H1 (cell line): ENCODE results near the gene TP53RK. TPM values are rescaled to one million over a fixed set of nuclear protein-coding genes. Genes with fewer than 3 reads are reported as not detected.

Source experiments
- CTCF ChIA-PET: fragments of 300-600 bp; sonication (Branson Sonifier 250); formaldehyde crosslinking; loops from one replicate; lab custom pipeline; 2021; ENCODE audit not compliant: partially characterized antibody; lab: Charles Lee
- POLR2A ChIA-PET: fragments of 300-600 bp; sonication (Branson Sonifier 250); formaldehyde crosslinking; loops from one replicate; lab custom pipeline; 2021; ENCODE audit warnings: inconsistent platforms; ENCODE audit not compliant: partially characterized antibody; lab: Charles Lee
- DNase-seq, 2 experiments: peaks; one replicate each; pipeline versions ENCODE4 v3.0.0 to v3.0.0-alpha.2; 2010 to 2022; ENCODE audit warnings: low spot score in 2 of 2, low read depth in 1 of 2, mixed read lengths in 1 of 2
- FAIRE-seq: peaks from 2 replicates; lab custom pipeline; 2011; peaks lifted over from hg19 to GRCh38; lab: Jason Lieb, UNC
- H2AFZ ChIP-seq: 2 replicates; pipeline ENCODE4 v1.8.1; 2012; ENCODE audit warnings: low read length, inconsistent platforms
- H2AK5ac ChIP-seq: 2 replicates; pipeline ENCODE4 v1.6.1; 2013; ENCODE audit warnings: low read depth, low read length
- H2BK120ac ChIP-seq: replicated peaks from 2 replicates; pipeline ENCODE3; 2013; ENCODE audit warnings: low read depth, low read length, inconsistent platforms
- H2BK12ac ChIP-seq: 2 replicates; pipeline ENCODE4 v1.6.1; 2013; ENCODE audit warnings: low read depth, low read length
- H2BK15ac ChIP-seq: 2 replicates; pipeline ENCODE4 v1.6.1; 2013; ENCODE audit warnings: low read length
- H2BK20ac ChIP-seq: 2 replicates; pipeline ENCODE4 v1.6.1; 2013; ENCODE audit warnings: low read length
- H2BK5ac ChIP-seq: 2 replicates; pipeline ENCODE4 v1.6.1; 2013; ENCODE audit warnings: low read depth, low read length
- H3K14ac ChIP-seq: 2 replicates; pipeline ENCODE4 v1.6.1; 2013; ENCODE audit warnings: inconsistent platforms; ENCODE audit not compliant: insufficient read length
- H3K18ac ChIP-seq: 2 replicates; pipeline ENCODE4 v1.6.1; 2013; ENCODE audit warnings: low read length; ENCODE audit errors: extremely low read depth
- H3K23ac ChIP-seq: 2 replicates; pipeline ENCODE4 v1.6.1; 2013; ENCODE audit warnings: inconsistent platforms; ENCODE audit not compliant: insufficient read length
- H3K23me2 ChIP-seq: 2 replicates; pipeline ENCODE4 v1.6.1; 2013; ENCODE audit warnings: low read depth, low read length
- H3K27ac ChIP-seq: 2 replicates; pipeline ENCODE4 v1.6.1; 2011; ENCODE audit warnings: low read depth, low read length, inconsistent platforms
- H3K27me3 ChIP-seq, 4 experiments: replicated peaks in 1 of 4; 1 replicate in 1 of 4; 2 replicates in 3 of 4; pipeline versions ENCODE4 v1.6.1 to v1.8.1; 2011 to 2013; ENCODE audit warnings: low read length in 3 of 4, mild to moderate bottlenecking in 3 of 4, inconsistent platforms in 2 of 4, mixed read lengths in 2 of 4, moderate library complexity in 1 of 4; ENCODE audit not compliant: control insufficient read depth in 3 of 4, insufficient read depth in 3 of 4; ENCODE audit errors: extremely low read depth in 1 of 4
- H3K36me3 ChIP-seq, 4 experiments: 2 replicates each; pipeline versions ENCODE4 v1.6.1 to v1.8.1; 2011 to 2013; ENCODE audit warnings: mild to moderate bottlenecking in 4 of 4, low read length in 3 of 4, moderate library complexity in 2 of 4, control low read depth in 1 of 4, inconsistent platforms in 1 of 4; ENCODE audit not compliant: insufficient read depth in 4 of 4, control insufficient read depth in 2 of 4
- H3K4ac ChIP-seq: replicated peaks from 2 replicates; pipeline ENCODE3; 2013; ENCODE audit warnings: low read length, low read depth, mixed read lengths, inconsistent platforms; ENCODE audit not compliant: insufficient read length
- H3K4me1 ChIP-seq, 4 experiments: replicated peaks in 1 of 4; 1 replicate in 1 of 4; 2 replicates in 3 of 4; pipeline versions ENCODE4 v1.6.1 to v1.8.1; 2011 to 2013; ENCODE audit warnings: low read length in 3 of 4, inconsistent platforms in 2 of 4, mixed read lengths in 1 of 4; ENCODE audit not compliant: insufficient read depth in 4 of 4, control insufficient read depth in 3 of 4
- H3K4me2 ChIP-seq, 2 experiments: 2 replicates each; pipeline versions ENCODE4 v1.6.1 to v1.8.1; 2011 to 2013; ENCODE audit warnings: low read depth in 2 of 2, low read length in 2 of 2, control low read depth in 1 of 2, inconsistent platforms in 1 of 2, mild to moderate bottlenecking in 1 of 2; ENCODE audit not compliant: insufficient read depth in 1 of 2
- H3K4me3 ChIP-seq, 4 experiments: fragments of 200-600, 300-600 bp in 1 of 4; sonication (generic), shearing (Covaris generic), sonication (Bioruptor Twin) in 1 of 4; 2 replicates each; pipeline versions ENCODE4 v1.5.1 to v1.8.1; 2011 to 2016; ENCODE audit warnings: low read length in 4 of 4, low read depth in 3 of 4, control low read depth in 2 of 4, inconsistent platforms in 2 of 4, mild to moderate bottlenecking in 2 of 4, mixed read lengths in 1 of 4, moderate library complexity in 1 of 4; ENCODE audit not compliant: insufficient read depth in 2 of 4; ENCODE audit errors: extremely low read depth in 1 of 4
- H3K56ac ChIP-seq: replicated peaks from 2 replicates; pipeline ENCODE3; 2013; ENCODE audit warnings: low read depth, mild to moderate bottlenecking, mixed read lengths, low read length, inconsistent platforms; ENCODE audit not compliant: insufficient read length
- H3K79me1 ChIP-seq: 2 replicates; pipeline ENCODE4 v1.6.1; 2013; ENCODE audit warnings: low read depth, low read length, control low read depth
- H3K79me2 ChIP-seq, 2 experiments: 2 replicates each; pipeline versions ENCODE4 v1.6.1 to v1.8.1; 2012 to 2013; ENCODE audit warnings: low read length in 2 of 2, mild to moderate bottlenecking in 2 of 2, inconsistent platforms in 1 of 2; ENCODE audit not compliant: insufficient read depth in 2 of 2, control insufficient read depth in 1 of 2
- H3K9ac ChIP-seq, 4 experiments: replicated peaks in 1 of 4; 1 replicate in 1 of 4; 2 replicates in 3 of 4; pipeline versions ENCODE4 v1.6.1 to v1.8.1; 2011 to 2013; ENCODE audit warnings: low read depth in 3 of 4, low read length in 3 of 4, control low read depth in 2 of 4, mild to moderate bottlenecking in 2 of 4, moderate library complexity in 2 of 4, inconsistent platforms in 1 of 4; ENCODE audit errors: extremely low read depth in 1 of 4
- H3K9me3 ChIP-seq, 2 experiments: 2 replicates each; pipeline versions ENCODE4 v1.6.1 to v1.8.1; 2012 to 2013; ENCODE audit warnings: mild to moderate bottlenecking in 2 of 2, moderate library complexity in 2 of 2, control low read depth in 1 of 2, inconsistent platforms in 1 of 2, low read depth in 1 of 2, low read length in 1 of 2, mixed read lengths in 1 of 2; ENCODE audit not compliant: insufficient read depth in 2 of 2
- H4K20me1 ChIP-seq, 2 experiments: replicated peaks in 1 of 2; 2 replicates each; pipeline versions ENCODE3 to v1.8.1; 2011 to 2013; ENCODE audit warnings: inconsistent platforms in 2 of 2, low read length in 2 of 2, mild to moderate bottlenecking in 1 of 2; ENCODE audit not compliant: insufficient read depth in 2 of 2, control insufficient read depth in 1 of 2
- H4K5ac ChIP-seq: 2 replicates; pipeline ENCODE4 v1.6.1; 2013; ENCODE audit warnings: low read length, low read depth, mixed read lengths, inconsistent platforms; ENCODE audit not compliant: insufficient read length
- H4K8ac ChIP-seq: 2 replicates; pipeline ENCODE4 v1.8.0; 2013; ENCODE audit warnings: mild to moderate bottlenecking, moderate library complexity, low read length, inconsistent platforms; ENCODE audit not compliant: insufficient read depth; ENCODE audit errors: extremely low read depth
- H4K91ac ChIP-seq: replicated peaks from 2 replicates; pipeline ENCODE3; 2013; ENCODE audit warnings: low read length, mixed read lengths, inconsistent platforms; ENCODE audit not compliant: insufficient read length
- CBX8 ChIP-seq: fragments of 300-800, 300-1000 bp; sonication (generic); IDR thresholded peaks from 2 replicates; pipeline ENCODE4 v1.7.1; 2016; ENCODE audit warnings: low read depth, low read length, borderline replicate concordance
- EP300 ChIP-seq, 2 experiments: IDR thresholded peaks; 1 replicate in 1 of 2; 2 replicates in 1 of 2; pipeline ENCODE4 v1.6.1; 2011 to 2012; ENCODE audit warnings: low read depth in 2 of 2, low read length in 2 of 2, mild to moderate bottlenecking in 2 of 2, borderline replicate concordance in 1 of 2, inconsistent platforms in 1 of 2, moderate library complexity in 1 of 2
- GTF2F1 ChIP-seq: IDR thresholded peaks from 2 replicates; pipeline ENCODE4 v1.6.1; 2012; ENCODE audit warnings: low read depth, low read length, improper control_type of control experiment, borderline replicate concordance
- JUN ChIP-seq: IDR thresholded peaks from 2 replicates; pipeline ENCODE4 v1.6.1; 2011; ENCODE audit warnings: low read depth, mild to moderate bottlenecking, improper control_type of control experiment, low read length
- KDM4A ChIP-seq: IDR thresholded peaks from one replicate; pipeline ENCODE4 v1.7.1; 2012; ENCODE audit warnings: low read depth, mild to moderate bottlenecking, moderate library complexity, low read length, inconsistent platforms; ENCODE audit not compliant: severe bottlenecking
- KDM5A ChIP-seq: fragments of 200-600 bp; IDR thresholded peaks from 2 replicates; pipeline ENCODE4 v1.7.1; 2012; ENCODE audit warnings: mild to moderate bottlenecking, low read length, inconsistent platforms, mixed read lengths
- RAD21 ChIP-seq, 2 experiments: IDR thresholded peaks in 1 of 2; conservative IDR thresholded peaks in 1 of 2; 2 replicates each; pipeline ENCODE4 v1.6.1; 2011; ENCODE audit warnings: low read depth in 2 of 2, low read length in 2 of 2, improper control_type of control experiment in 1 of 2, inconsistent platforms in 1 of 2, mild to moderate bottlenecking in 1 of 2, moderate library complexity in 1 of 2
- TAF7 ChIP-seq: optimal IDR thresholded peaks from 2 replicates; pipeline ENCODE3; 2011; ENCODE audit warnings: low read depth, mild to moderate bottlenecking, inconsistent platforms, low read length, moderate library complexity, borderline replicate concordance
- TCF12 ChIP-seq: IDR thresholded peaks from 2 replicates; pipeline ENCODE4 v1.6.1; 2011; ENCODE audit warnings: low read depth, mild to moderate bottlenecking, low read length
- WGBS, 2 experiments: shearing (Covaris generic) in 1 of 2; methylation state at CpG; one replicate each; pipeline versions ENCODE4 v1.1.6 to v1.1.7; 2013 to 2015; ENCODE audit warnings: low lambda C conversion rate in 2 of 2, mixed read lengths in 2 of 2, inconsistent platforms in 1 of 2, low coverage in 1 of 2, missing lambda C conversion rate in 1 of 2; ENCODE audit not compliant: insufficient replicate concordance in 2 of 2, insufficient coverage in 1 of 2, insufficient read length in 1 of 2; ENCODE audit errors: extremely low coverage in 1 of 2, missing lambda C conversion rate in 1 of 2; 5-methylcytosine and 5-hydroxymethylcytosine counted together
- polyA plus RNA-seq, 7 experiments: library from polyadenylated mRNA; depleted of rRNA in 3 of 7; stranded (reverse) in 5 of 7; unstranded in 2 of 7; fragments of >200 nt in 5 of 7; fragments of 200-250 nt in 2 of 7; gene quantifications; 1 replicate in 5 of 7; 2 replicates in 1 of 7; 4 replicates in 1 of 7; pipeline versions ENCODE4 v1.2.1 to v1.2.3, GENCODE V29; 2011 to 2013; ENCODE audit warnings: missing spikeins in 2 of 7, mixed read lengths in 2 of 7
- total RNA-seq: library from RNA; stranded (reverse); fragmentation: NEBNext Ultra II Directional; extraction: Animal tissue kit (Norgen Biotek cat#: 25700); gene quantifications from 2 replicates; pipeline ENCODE4 v1.2.1, GENCODE V29; 2021
- TF ChIP-seq, protein P1 (sequence below): IDR thresholded peaks from 2 replicates; pipeline ENCODE4 v1.6.1; 2012; ENCODE audit warnings: inconsistent platforms

The TP53RK gene
- total and polyA plus RNA-seq, 2 of the 8 experiments (the other 6 are each of a cell fraction or from before 2014, with no cell fraction given): 8.5 to 16.3 TPM

- no peak overlapping the region for H2BK5ac ChIP-seq
- H3K18ac ChIP-seq: no peak overlapping the region; the same call in 1 of the 2 replicates
- 0 out of 2 replicates have a peak overlapping the region, but pooled peaks have one; percentile 24 for H2AK5ac ChIP-seq
- H2AFZ ChIP-seq: no peak overlapping the region
- H3K4me3 ChIP-seq: no peak overlapping the region
- FAIRE-seq (no peak), DNase-seq (no peak)
- H4K8ac ChIP-seq: peak overlapping the region; percentile 45; the same call in 1 of the 2 replicates
- peak overlapping the region; percentile 65 for H3K4ac ChIP-seq
- no peak overlapping the region for H3K56ac ChIP-seq
- H3K79me1 ChIP-seq: no peaks in the 10 kb centered on the region; the same call in 1 of the 2 replicates
- no peak overlapping the region for H2BK120ac ChIP-seq
- no peaks in the 10 kb centered on the region; a peak in 2 of 7 replicates for H3K27me3 ChIP-seq
- H3K9ac ChIP-seq: no peak overlapping the region
- peak overlapping the region; percentile 39 for H4K91ac ChIP-seq
- H3K23me2 ChIP-seq: no peaks in the 10 kb centered on the region
- peak overlapping the region; percentile 60; the same call in 1 of the 2 replicates for H2BK12ac ChIP-seq
- POLR2A ChIA-PET: interaction anchor here (1.9 kb wide), 1 partner anchor 9 kb away, joined by 7 read pairs; no protein-coding TSS in a partner anchor
- H3K23ac ChIP-seq: no peak overlapping the region
- H2BK20ac ChIP-seq: no peak overlapping the region
- no peaks in the 10 kb centered on the region for H4K20me1 ChIP-seq
- WGBS, 2 experiments: 79% methylated on average over 14 of the region's 14 CpGs; no CpG with 5 or more reads in 1 of the 2 experiments
- peaks cover 6 to 16% of the 10 kb centered on the region in 2 experiments; a peak in 3 of 4 replicates for H3K9me3 ChIP-seq
- peaks cover 0 to 4% of the 10 kb centered on the region in 2 experiments; a peak in 1 of 4 replicates for H3K79me2 ChIP-seq
- CTCF ChIA-PET: interaction anchor here (0.6 to 1.8 kb wide), 7 partner anchors 11 to 151 kb away, joined by 3 to 6 read pairs (median 4); no protein-coding TSS in a partner anchor
- no peak overlapping the region for H4K5ac ChIP-seq
- 0 out of 2 replicates have a peak overlapping the region, but pooled peaks have one; percentile 29 for H2BK15ac ChIP-seq
- H3K4me2 ChIP-seq: peak overlapping the region; percentile 4 to 22; a peak in 2 of 4 replicates
- H3K36me3 ChIP-seq: peaks cover 0 to 6% (median 0%) of the 10 kb centered on the region in 4 experiments; a peak in 1 of 8 replicates
- H3K14ac ChIP-seq: no peak overlapping the region
- H3K27ac ChIP-seq: no peak overlapping the region
- peaks cover 3 to 17% (median 8%) of the 10 kb centered on the region in 4 experiments; a peak in 6 of 7 replicates for H3K4me1 ChIP-seq
- TF ChIP-seq EP300 (IDR thresholded peaks at IDR 0.05; ENCODE audit: borderline replicate concordance in 1 of 2, low read depth in 2 of 2, low read length in 2 of 2) (no peak), TCF12 (no peak), KDM4A (no peak), GTF2F1 (no peak), CBX8 (no peak), KDM5A (no peak), TAF7 (no peak), RAD21 (IDR thresholded peaks at IDR 0.05 in 1 of 2, conservative IDR thresholded peaks at IDR 0.05 in 1 of 2; ENCODE audit: low read depth in 2 of 2, low read length in 2 of 2) (no peak), JUN (no peak)
- TF ChIP-seq, protein P1, sequence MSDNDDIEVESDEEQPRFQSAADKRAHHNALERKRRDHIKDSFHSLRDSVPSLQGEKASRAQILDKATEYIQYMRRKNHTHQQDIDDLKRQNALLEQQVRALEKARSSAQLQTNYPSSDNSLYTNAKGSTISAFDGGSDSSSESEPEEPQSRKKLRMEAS: no peak
Observed at GRCh38 chr20:46674253-46675083, 14.8 kb downstream of the TP53RK start.
